Gastrocnemius medialis (tissue), 4 donors: Measurements from ENCODE around the gene PHB1.

ENCODE experiments used
- CTCF ChIP-seq, 5 experiments: fragments of 450-650 bp in 3 of 5; fragments of 200-600 bp in 2 of 5; sonication (generic) in 2 of 5; IDR thresholded peaks in 4 of 5; conservative IDR thresholded peaks in 1 of 5; 1 replicate in 4 of 5; 2 replicates in 1 of 5; pipeline ENCODE4 v1.5.1; 2016 to 2019; ENCODE audit warnings: antibody characterized with exemption in 5 of 5, mild to moderate bottlenecking in 3 of 5, moderate library complexity in 3 of 5
- POLR2A ChIP-seq, 2 donors: fragments of 450-650 bp; IDR thresholded peaks; one replicate each; pipeline ENCODE4 v1.6.1; 2017; ENCODE audit warnings: antibody characterized with exemption in 2 of 2, mild to moderate bottlenecking in 2 of 2, moderate library complexity in 2 of 2

GRCh38 chr17:49422714-49423113 is 8.0 kb upstream of the PHB1 start:
- TF ChIP-seq CTCF (IDR thresholded peaks at IDR 0.05 in 4 of 5, conservative IDR thresholded peaks at IDR 0.05 in 1 of 5) = no peak
- no peak for TF ChIP-seq POLR2A (IDR thresholded peaks at IDR 0.05)
